Naive thymus-derived CD4-positive, alpha-beta T cell (primary cell): ENCODE data around the gene DACT2. TPM values are rescaled to one million over a fixed set of nuclear protein-coding genes. Genes with fewer than 3 reads are reported as not detected.

Source experiments
- polyA plus RNA-seq, 2 donors: library from polyadenylated mRNA; unstranded; fragments of 300-500 nt; fragmentation: Illumina TruSeq; gene quantifications; one replicate each; pipeline ENCODE4 v1.2.3, GENCODE V29; 2021
- total RNA-seq, 6 experiments: library from RNA in 5 of 6; stranded (reverse) in 5 of 6; gene quantifications; 1 replicate in 5 of 6; 2 replicates in 1 of 6; pipeline ENCODE4 v1.2.3 and lab custom pipeline; 2021 to 2026

DACT2 gene
- total and polyA plus RNA-seq, 7 experiments from 2014 or later, result 0.65 TPM; not detected in 6

Other genes with a start within 250 kb of the DACT2 start
- gene FRMD1, start 240.6 kb downstream of the DACT2 start, total RNA-seq, result not detected
- not detected for gene FRMD1, start 240.6 kb downstream of the DACT2 start, polyA plus RNA-seq
- gene SMOC2, start 121.4 kb upstream of the DACT2 start, total RNA-seq, result not detected
- gene SMOC2, start 121.4 kb upstream of the DACT2 start, polyA plus RNA-seq, result not detected